HepG2 (cell line): Measurements from ENCODE around the gene ZFYVE28. TPM values are rescaled to one million over a fixed set of nuclear protein-coding genes. Genes with fewer than 3 reads are reported as not detected.
A peak's percentile ranks its signal among the peaks of the same experiment; 100 is the strongest.

ENCODE experiments used
- ARNT ChIP-seq: fragments of 450-650 bp; IDR thresholded peaks from 2 replicates; pipeline ENCODE4 v1.6.1; 2017
- ELF3 ChIP-seq: IDR thresholded peaks from 2 replicates; pipeline ENCODE4 v1.6.1; 2016; ENCODE audit warnings: missing genetic modification reagents, missing compliant biosample characterization
- ELK4 ChIP-seq: sonication (generic); formaldehyde crosslinking; IDR thresholded peaks from 2 replicates; pipeline ENCODE4 v1.9.0; 2021; ENCODE audit warnings: missing genetic modification reagents, borderline replicate concordance
- GABPA ChIP-seq, 2 experiments: IDR thresholded peaks; 2 replicates each; pipeline ENCODE4 v1.6.1; 2011 to 2016; ENCODE audit warnings: low read depth in 2 of 2, low read length in 1 of 2, missing biosample characterization in 1 of 2, missing genetic modification characterization in 1 of 2
- HNRNPK ChIP-seq: fragments of 200-400 bp; formaldehyde crosslinking; IDR thresholded peaks from 2 replicates; pipeline ENCODE4 v1.6.1; 2018; ENCODE audit warnings: low read length, low read depth, moderate library complexity, mild to moderate bottlenecking; ENCODE audit not compliant: poor library complexity, severe bottlenecking
- KLF16 ChIP-seq, 2 experiments: sonication (generic) in 1 of 2; formaldehyde crosslinking in 1 of 2; IDR thresholded peaks; 2 replicates each; pipeline versions ENCODE4 v1.6.1 to v1.8.0; 2016 to 2023; ENCODE audit warnings: missing genetic modification reagents in 2 of 2, missing compliant biosample characterization in 1 of 2
- MAF1 ChIP-seq: sonication (generic); formaldehyde crosslinking; IDR thresholded peaks from 2 replicates; pipeline ENCODE4 v1.5.0; 2020; ENCODE audit warnings: missing genetic modification reagents, borderline replicate concordance
- MAX ChIP-seq: IDR thresholded peaks from 2 replicates; pipeline ENCODE4 v1.6.1; 2012; ENCODE audit warnings: inconsistent platforms
- MLLT10 ChIP-seq: sonication (generic); formaldehyde crosslinking; IDR thresholded peaks from 2 replicates; pipeline ENCODE4 v1.4.0; 2020; ENCODE audit warnings: missing genetic modification reagents
- NCOA1 ChIP-seq: sonication (generic); formaldehyde crosslinking; IDR thresholded peaks from 2 replicates; pipeline ENCODE4 v1.9.0; 2021; ENCODE audit warnings: missing genetic modification reagents
- ONECUT2 ChIP-seq: sonication (generic); formaldehyde crosslinking; IDR thresholded peaks from 2 replicates; pipeline ENCODE4 v1.4.0; 2020; ENCODE audit warnings: missing genetic modification reagents
- POLR2G ChIP-seq: fragments of 200-400 bp; formaldehyde crosslinking; IDR thresholded peaks from 2 replicates; pipeline ENCODE4 v1.6.1; 2018; ENCODE audit warnings: mild to moderate bottlenecking, low read depth, low read length, moderate library complexity
- RBFOX2 ChIP-seq: fragments of 200-400 bp; formaldehyde crosslinking; IDR thresholded peaks from 2 replicates; pipeline ENCODE4 v1.6.1; 2017; ENCODE audit warnings: low read depth, mild to moderate bottlenecking, low read length
- ZFP36 ChIP-seq: fragments of 150-350 bp; IDR thresholded peaks from 2 replicates; pipeline ENCODE4 v1.6.1; 2018; ENCODE audit warnings: borderline replicate concordance, low read length, low read depth; ENCODE audit not compliant: partially characterized antibody
- ZMYM2 ChIP-seq: sonication (generic); formaldehyde crosslinking; IDR thresholded peaks from 2 replicates; pipeline ENCODE4 v1.8.0; 2022; ENCODE audit warnings: mild to moderate bottlenecking, missing genetic modification reagents
- ZNF207 ChIP-seq: fragments of 450-650 bp; IDR thresholded peaks from 2 replicates; pipeline ENCODE4 v1.6.1; 2016; ENCODE audit warnings: antibody characterized with exemption, borderline replicate concordance
- ZNF337 ChIP-seq: sonication (generic); formaldehyde crosslinking; IDR thresholded peaks from 2 replicates; pipeline ENCODE4 v1.5.1; 2020; ENCODE audit warnings: missing genetic modification reagents, low read depth, mild to moderate bottlenecking, borderline replicate concordance
- ZNF343 ChIP-seq: sonication (generic); formaldehyde crosslinking; IDR thresholded peaks from 2 replicates; pipeline ENCODE4 v1.4.0; 2020; ENCODE audit warnings: mild to moderate bottlenecking, missing genetic modification reagents
- ZNF512 ChIP-seq: sonication (generic); formaldehyde crosslinking; IDR thresholded peaks from 2 replicates; pipeline ENCODE4 v1.4.0; 2020; ENCODE audit warnings: mild to moderate bottlenecking, missing genetic modification reagents
- ZNF572 ChIP-seq: sonication (generic); formaldehyde crosslinking; IDR thresholded peaks from 2 replicates; pipeline ENCODE4 v1.5.1; 2020; ENCODE audit warnings: mild to moderate bottlenecking, missing genetic modification reagents
- polyA plus RNA-seq, 8 experiments: library from polyadenylated mRNA; depleted of rRNA in 3 of 8; stranded (reverse) in 7 of 8; unstranded in 1 of 8; fragments of >200 nt; fragmentation: Illumina TruSeq in 4 of 8; extraction: Trizol in 4 of 8; gene quantifications; 2 replicates each; pipeline versions ENCODE4 v1.2.1 to v1.2.3, GENCODE V29; 2011 to 2016; ENCODE audit warnings: low read depth in 4 of 8, missing spikeins in 1 of 8, mixed read lengths in 1 of 8; ENCODE audit not compliant: insufficient read depth in 1 of 8
- total RNA-seq, 5 experiments: library from RNA; depleted of rRNA; stranded (reverse); fragments of >200 nt; fragmentation: Illumina TruSeq; extraction: Trizol; gene quantifications; 2 replicates each; pipeline ENCODE4 v1.2.3, GENCODE V29; 2016; ENCODE audit warnings: low read depth in 1 of 5
- TF ChIP-seq, protein P1 (sequence below): sonication (generic); formaldehyde crosslinking; conservative IDR thresholded peaks from 2 replicates; pipeline ENCODE4 v1.4.0; 2020; ENCODE audit warnings: mild to moderate bottlenecking, missing genetic modification reagents, moderate library complexity
- TF ChIP-seq, protein P2 (sequence below): sonication (generic); formaldehyde crosslinking; IDR thresholded peaks from 2 replicates; pipeline ENCODE4 v1.5.1; 2020; ENCODE audit warnings: mild to moderate bottlenecking, missing genetic modification reagents, borderline replicate concordance

ZFYVE28 gene
- total and polyA plus RNA-seq, 2 of the 13 experiments (the other 11 are each of a cell fraction or from before 2014, with no cell fraction given) = 0.12 to 0.22 TPM

DNA sequence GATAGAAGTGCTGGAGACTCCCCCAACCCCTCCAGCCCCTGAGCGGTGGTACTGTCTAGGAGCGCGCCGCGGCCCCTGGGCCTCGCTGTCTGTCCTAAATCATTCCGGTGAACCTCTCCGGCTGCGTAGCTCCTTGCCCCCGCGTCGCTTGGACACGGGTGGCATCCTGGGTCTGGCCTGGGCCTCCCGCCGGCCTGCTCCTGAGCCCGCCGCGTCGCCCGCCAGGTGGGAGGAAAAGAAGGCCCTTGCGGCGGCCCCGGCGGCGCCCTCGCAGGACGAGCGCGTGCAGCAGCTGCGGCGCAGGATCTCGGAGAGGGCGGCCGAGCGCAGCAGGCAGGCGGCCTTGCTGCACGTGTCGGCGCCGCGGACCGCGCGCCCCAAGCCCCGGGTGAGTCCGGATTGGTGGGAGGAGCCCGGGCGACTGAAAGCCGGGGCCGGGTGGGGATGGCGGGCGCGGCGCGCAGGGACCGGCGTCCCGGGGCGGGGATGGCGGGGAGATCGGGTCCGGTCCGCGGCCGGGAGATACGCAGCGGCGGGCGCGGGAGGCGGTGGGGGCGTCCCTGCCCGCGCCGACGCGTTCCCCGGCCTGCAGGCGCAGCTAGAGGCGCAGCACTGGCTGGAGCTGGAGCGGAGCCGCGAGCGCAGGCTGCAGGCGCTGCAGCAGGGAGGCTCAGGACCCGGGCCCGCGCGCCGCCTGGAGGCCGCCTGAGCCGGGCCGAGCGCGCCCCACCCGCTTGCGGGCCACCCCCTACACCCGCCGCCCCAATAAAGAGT is 44.0 kb upstream of the ZFYVE28 start (continued):
- no peak for TF ChIP-seq ZMYM2 (CRISPR knock-in tag)
- TF ChIP-seq ELK4 (CRISPR knock-in tag) = peak; percentile 63; the same call in 1 of the 2 replicates
- TF ChIP-seq HNRNPK = peak; percentile 15
- TF ChIP-seq ZNF572 (CRISPR knock-in tag) = no peak
- TF ChIP-seq KLF16 (CRISPR knock-in tag; IDR thresholded peaks at IDR 0.05) = no peak
- TF ChIP-seq, protein P1, sequence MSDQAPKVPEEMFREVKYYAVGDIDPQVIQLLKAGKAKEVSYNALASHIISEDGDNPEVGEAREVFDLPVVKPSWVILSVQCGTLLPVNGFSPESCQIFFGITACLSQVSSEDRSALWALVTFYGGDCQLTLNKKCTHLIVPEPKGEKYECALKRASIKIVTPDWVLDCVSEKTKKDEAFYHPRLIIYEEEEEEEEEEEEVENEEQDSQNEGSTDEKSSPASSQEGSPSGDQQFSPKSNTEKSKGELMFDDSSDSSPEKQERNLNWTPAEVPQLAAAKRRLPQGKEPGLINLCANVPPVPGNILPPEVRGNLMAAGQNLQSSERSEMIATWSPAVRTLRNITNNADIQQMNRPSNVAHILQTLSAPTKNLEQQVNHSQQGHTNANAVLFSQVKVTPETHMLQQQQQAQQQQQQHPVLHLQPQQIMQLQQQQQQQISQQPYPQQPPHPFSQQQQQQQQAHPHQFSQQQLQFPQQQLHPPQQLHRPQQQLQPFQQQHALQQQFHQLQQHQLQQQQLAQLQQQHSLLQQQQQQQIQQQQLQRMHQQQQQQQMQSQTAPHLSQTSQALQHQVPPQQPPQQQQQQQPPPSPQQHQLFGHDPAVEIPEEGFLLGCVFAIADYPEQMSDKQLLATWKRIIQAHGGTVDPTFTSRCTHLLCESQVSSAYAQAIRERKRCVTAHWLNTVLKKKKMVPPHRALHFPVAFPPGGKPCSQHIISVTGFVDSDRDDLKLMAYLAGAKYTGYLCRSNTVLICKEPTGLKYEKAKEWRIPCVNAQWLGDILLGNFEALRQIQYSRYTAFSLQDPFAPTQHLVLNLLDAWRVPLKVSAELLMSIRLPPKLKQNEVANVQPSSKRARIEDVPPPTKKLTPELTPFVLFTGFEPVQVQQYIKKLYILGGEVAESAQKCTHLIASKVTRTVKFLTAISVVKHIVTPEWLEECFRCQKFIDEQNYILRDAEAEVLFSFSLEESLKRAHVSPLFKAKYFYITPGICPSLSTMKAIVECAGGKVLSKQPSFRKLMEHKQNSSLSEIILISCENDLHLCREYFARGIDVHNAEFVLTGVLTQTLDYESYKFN (CRISPR knock-in tag) = no peak
- TF ChIP-seq MAX = peak; percentile 96
- TF ChIP-seq ONECUT2 = 0 out of 2 replicates have a peak, but pooled peaks have one; percentile 30
- TF ChIP-seq MAF1 = no peak
- TF ChIP-seq ELF3 = peak; percentile 52; the same call in 1 of the 2 replicates
- TF ChIP-seq ZFP36 = no peak
- no peak for TF ChIP-seq MLLT10
- TF ChIP-seq GABPA (IDR thresholded peaks at IDR 0.05; ENCODE audit: low read depth, low read length) = no peak
- TF ChIP-seq GABPA (CRISPR knock-in tag; IDR thresholded peaks at IDR 0.05; ENCODE audit: low read depth) = no peak
- TF ChIP-seq ZNF207 = no peak
- no peak for TF ChIP-seq ARNT
- TF ChIP-seq ZNF337 = no peak
- no peak for TF ChIP-seq RBFOX2
- no peak for TF ChIP-seq ZNF343 (CRISPR knock-in tag)
- no peak for TF ChIP-seq POLR2G
- no peak for TF ChIP-seq ZNF512 (CRISPR knock-in tag)
- TF ChIP-seq NCOA1 (CRISPR knock-in tag) = no peak
- TF ChIP-seq, protein P2, sequence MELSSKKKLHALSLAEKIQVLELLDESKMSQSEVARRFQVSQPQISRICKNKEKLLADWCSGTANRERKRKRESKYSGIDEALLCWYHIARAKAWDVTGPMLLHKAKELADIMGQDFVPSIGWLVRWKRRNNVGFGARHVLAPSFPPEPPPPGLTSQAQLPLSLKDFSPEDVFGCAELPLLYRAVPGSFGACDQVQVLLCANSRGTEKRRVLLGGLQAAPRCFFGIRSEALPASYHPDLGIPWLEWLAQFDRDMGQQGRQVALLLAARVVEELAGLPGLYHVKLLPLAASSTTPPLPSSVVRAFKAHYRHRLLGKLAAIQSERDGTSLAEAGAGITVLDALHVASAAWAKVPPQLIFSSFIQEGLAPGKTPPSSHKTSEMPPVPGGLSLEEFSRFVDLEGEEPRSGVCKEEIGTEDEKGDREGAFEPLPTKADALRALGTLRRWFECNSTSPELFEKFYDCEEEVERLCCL (CRISPR knock-in tag) = no peak
